HepG2 (cell line): ENCODE results near the gene KIF3C. TPM values are rescaled to one million over a fixed set of nuclear protein-coding genes. Genes with fewer than 3 reads are reported as not detected.
A peak's percentile ranks its signal among the peaks of the same experiment; 100 is the strongest.

Experiments
- DDIT3 ChIP-seq: sonication (generic); formaldehyde crosslinking; IDR thresholded peaks from 2 replicates; pipeline ENCODE4 v1.4.0; 2020; ENCODE audit warnings: mild to moderate bottlenecking, missing genetic modification reagents
- PAWR ChIP-seq: sonication (generic); formaldehyde crosslinking; IDR thresholded peaks from 2 replicates; pipeline ENCODE4 v1.4.0; 2020; ENCODE audit warnings: missing genetic modification reagents, mild to moderate bottlenecking, borderline replicate concordance
- POLR2G ChIP-seq: fragments of 200-400 bp; formaldehyde crosslinking; IDR thresholded peaks from 2 replicates; pipeline ENCODE4 v1.6.1; 2018; ENCODE audit warnings: mild to moderate bottlenecking, low read depth, low read length, moderate library complexity
- ZBED4 ChIP-seq: sonication (generic); formaldehyde crosslinking; IDR thresholded peaks from 2 replicates; pipeline ENCODE4 v1.4.0; 2020; ENCODE audit warnings: missing genetic modification reagents, borderline replicate concordance
- ZNF317 ChIP-seq: sonication (generic); formaldehyde crosslinking; IDR thresholded peaks from 2 replicates; pipeline ENCODE4 v1.5.0; 2020; ENCODE audit warnings: mild to moderate bottlenecking, missing genetic modification reagents
- polyA plus RNA-seq, 8 experiments: library from polyadenylated mRNA; depleted of rRNA in 3 of 8; stranded (reverse) in 7 of 8; unstranded in 1 of 8; fragments of >200 nt; fragmentation: Illumina TruSeq in 4 of 8; extraction: Trizol in 4 of 8; gene quantifications; 2 replicates each; pipeline versions ENCODE4 v1.2.1 to v1.2.3, GENCODE V29; 2011 to 2016; ENCODE audit warnings: low read depth in 4 of 8, missing spikeins in 1 of 8, mixed read lengths in 1 of 8; ENCODE audit not compliant: insufficient read depth in 1 of 8
- total RNA-seq, 5 experiments: library from RNA; depleted of rRNA; stranded (reverse); fragments of >200 nt; fragmentation: Illumina TruSeq; extraction: Trizol; gene quantifications; 2 replicates each; pipeline ENCODE4 v1.2.3, GENCODE V29; 2016; ENCODE audit warnings: low read depth in 1 of 5
- TF ChIP-seq, protein P1 (sequence below): sonication (generic); formaldehyde crosslinking; IDR thresholded peaks from 2 replicates; pipeline ENCODE4 v1.4.0; 2020; ENCODE audit warnings: mild to moderate bottlenecking, missing genetic modification reagents
- TF ChIP-seq, protein P2 (sequence below): sonication (generic); formaldehyde crosslinking; IDR thresholded peaks from 2 replicates; pipeline ENCODE4 v1.8.1; 2023; ENCODE audit warnings: mild to moderate bottlenecking, missing genetic modification reagents

Gene KIF3C
- total and polyA plus RNA-seq, 2 of the 13 experiments (the other 11 are each of a cell fraction or from before 2014, with no cell fraction given) = 3.6 to 4.9 TPM

DNA sequence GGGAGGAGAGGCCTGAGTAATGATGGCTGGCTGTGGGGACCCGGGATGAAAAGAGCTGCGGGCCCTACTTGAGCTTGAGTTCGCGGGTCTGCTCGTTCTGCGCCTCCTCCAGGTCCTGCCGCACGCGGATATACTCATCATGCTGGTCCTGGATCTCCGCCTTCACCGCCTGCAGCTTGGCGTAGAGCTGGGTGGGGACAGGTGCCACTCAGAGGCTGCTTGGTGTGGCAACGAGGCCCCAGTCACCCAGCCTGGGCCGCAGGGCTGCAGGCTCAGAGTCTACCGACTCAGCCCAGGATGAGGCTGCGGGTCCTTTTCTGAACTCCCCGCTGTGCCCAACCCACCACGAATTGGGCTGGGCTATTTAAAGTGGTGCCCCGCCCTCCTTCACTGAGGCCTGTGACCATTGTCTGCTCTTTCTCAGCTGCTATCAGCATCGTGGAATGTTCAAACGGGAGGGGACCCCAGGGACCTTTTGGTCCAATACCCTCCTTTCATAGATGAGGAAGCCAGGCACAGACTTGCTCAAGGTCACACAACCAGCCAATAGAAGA is 28.0 kb downstream of the KIF3C start (continued):
- TF ChIP-seq ZBED4 (CRISPR knock-in tag) (peak; percentile 59; the same call in 1 of the 2 replicates), ZNF317 (CRISPR knock-in tag) (no peak), POLR2G (no peak), PAWR (CRISPR knock-in tag) (no peak), DDIT3 (no peak)
- TF ChIP-seq, protein P1, sequence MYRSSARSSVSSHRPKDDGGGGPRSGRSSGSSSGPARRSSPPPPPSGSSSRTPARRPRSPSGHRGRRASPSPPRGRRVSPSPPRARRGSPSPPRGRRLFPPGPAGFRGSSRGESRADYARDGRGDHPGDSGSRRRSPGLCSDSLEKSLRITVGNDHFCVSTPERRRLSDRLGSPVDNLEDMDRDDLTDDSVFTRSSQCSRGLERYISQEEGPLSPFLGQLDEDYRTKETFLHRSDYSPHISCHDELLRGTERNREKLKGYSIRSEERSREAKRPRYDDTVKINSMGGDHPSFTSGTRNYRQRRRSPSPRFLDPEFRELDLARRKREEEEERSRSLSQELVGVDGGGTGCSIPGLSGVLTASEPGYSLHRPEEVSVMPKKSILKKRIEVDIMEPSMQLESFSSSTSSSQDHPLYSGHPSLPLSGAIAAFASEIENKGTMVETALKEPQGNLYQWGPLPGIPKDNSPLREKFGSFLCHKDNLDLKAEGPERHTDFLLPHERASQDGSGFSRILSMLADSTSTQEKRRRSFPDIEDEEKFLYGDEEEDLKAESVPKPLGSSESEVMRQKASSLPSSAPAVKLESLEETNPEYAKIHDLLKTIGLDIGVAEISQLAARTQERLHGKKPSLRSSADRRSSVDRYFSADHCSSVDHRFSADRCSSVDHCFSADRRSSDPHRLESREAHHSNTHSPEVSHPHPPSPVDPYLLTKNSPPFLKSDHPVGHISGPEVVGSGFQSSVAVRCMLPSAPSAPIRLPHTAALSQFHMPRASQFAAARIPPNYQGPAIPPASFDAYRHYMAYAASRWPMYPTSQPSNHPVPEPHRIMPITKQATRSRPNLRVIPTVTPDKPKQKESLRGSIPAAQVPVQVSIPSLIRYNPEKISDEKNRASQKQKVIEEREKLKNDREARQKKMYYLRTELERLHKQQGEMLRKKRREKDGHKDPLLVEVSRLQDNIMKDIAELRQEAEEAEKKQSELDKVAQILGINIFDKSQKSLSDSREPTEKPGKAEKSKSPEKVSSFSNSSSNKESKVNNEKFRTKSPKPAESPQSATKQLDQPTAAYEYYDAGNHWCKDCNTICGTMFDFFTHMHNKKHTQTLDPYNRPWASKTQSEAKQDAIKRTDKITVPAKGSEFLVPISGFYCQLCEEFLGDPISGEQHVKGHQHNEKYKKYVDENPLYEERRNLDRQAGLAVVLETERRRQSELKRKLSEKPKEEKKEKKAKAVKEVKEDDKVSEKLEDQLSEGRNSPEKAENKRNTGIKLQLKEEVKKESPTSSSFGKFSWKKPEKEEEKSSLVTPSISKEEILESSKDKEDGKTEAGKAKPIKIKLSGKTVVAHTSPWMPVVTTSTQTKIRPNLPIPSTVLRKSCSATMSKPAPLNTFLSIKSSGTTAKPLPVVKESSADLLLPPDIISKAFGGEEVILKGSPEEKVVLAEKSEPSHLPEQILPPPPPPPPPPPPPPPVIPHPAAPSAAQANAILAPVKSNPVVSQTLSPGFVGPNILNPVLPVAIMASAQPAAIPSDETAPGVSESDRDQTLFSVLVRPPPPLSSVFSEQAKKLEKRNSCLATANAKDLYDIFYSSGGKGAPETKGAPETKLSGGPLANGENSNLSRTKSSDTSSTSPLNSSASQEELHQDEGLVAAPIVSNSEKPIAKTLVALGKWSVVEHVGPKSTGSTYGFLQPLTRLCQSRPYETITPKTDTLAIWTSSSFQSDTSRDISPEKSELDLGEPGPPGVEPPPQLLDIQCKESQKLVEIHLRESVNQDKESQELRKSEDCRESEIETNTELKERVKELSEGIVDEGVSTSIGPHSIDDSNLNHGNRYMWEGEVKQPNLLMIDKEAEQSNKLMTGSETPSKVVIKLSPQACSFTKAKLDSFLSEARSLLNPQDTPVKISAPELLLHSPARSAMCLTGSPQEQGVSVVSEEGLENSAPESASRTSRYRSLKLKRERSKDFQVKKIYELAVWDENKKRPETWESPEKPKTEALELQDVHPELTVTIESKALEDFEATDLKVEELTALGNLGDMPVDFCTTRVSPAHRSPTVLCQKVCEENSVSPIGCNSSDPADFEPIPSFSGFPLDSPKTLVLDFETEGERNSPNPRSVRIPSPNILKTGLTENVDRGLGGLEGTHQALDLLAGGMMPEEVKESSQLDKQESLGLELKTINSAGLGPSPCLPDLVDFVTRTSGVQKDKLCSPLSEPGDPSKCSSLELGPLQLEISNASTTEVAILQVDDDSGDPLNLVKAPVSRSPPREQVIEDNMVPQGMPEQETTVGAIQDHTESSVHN = no peak
- TF ChIP-seq, protein P2, sequence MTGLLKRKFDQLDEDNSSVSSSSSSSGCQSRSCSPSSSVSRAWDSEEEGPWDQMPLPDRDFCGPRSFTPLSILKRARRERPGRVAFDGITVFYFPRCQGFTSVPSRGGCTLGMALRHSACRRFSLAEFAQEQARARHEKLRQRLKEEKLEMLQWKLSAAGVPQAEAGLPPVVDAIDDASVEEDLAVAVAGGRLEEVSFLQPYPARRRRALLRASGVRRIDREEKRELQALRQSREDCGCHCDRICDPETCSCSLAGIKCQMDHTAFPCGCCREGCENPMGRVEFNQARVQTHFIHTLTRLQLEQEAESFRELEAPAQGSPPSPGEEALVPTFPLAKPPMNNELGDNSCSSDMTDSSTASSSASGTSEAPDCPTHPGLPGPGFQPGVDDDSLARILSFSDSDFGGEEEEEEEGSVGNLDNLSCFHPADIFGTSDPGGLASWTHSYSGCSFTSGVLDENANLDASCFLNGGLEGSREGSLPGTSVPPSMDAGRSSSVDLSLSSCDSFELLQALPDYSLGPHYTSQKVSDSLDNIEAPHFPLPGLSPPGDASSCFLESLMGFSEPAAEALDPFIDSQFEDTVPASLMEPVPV (CRISPR knock-in tag) = no peak
